HG03565 (cell line): ENCODE results near the gene SPACA7.

Experiments
- ATAC-seq: cut with Tn5 transposase; IDR thresholded peaks from one replicate; pipeline ENCODE4 v1.9.1; 2021; ENCODE audit warnings: mild to moderate bottlenecking, moderate library complexity; ENCODE audit not compliant: unreplicated experiment

Gene SPACA7

DNA sequence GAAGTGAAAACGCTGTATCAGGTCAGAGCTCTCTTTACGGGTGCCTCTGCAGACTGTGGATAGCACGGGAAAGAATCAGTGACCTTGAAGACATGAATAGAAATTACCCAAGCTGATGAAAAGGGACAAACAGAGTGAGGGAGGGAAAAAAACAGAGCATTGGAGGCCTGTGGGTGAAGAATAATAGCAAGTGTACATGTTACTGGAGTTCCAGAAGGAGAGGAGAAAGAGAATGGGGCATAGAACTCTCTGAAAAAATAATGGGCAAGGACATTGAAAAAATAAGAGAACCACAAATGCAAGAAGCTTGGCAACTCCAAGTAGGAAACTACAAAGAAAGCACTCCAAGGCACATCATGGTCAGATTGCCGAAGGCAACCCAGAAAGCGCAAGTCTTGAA lies 86.3 kb downstream of the SPACA7 start:
- no peak for ATAC-seq

DNA sequence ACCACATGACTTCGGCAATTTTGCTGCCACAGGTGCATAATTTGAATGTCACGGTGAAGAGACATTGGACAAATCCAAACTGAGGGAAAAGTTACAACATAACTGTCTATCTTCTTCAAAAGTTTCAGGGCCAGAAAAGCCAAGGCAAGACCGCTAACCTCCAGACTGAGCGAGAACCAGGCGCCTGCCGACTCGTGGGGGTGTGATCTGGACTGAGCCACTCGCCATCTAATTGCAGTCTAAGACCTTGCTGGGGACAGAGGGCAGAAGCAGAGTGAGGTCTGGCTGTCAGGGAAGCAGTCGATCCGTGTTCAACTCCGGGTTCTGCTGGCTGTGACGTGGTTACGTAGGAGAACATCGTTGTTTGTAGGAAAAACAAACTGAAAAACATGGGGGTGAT lies 88.6 kb downstream of the SPACA7 start:
- ATAC-seq = no peak

DNA sequence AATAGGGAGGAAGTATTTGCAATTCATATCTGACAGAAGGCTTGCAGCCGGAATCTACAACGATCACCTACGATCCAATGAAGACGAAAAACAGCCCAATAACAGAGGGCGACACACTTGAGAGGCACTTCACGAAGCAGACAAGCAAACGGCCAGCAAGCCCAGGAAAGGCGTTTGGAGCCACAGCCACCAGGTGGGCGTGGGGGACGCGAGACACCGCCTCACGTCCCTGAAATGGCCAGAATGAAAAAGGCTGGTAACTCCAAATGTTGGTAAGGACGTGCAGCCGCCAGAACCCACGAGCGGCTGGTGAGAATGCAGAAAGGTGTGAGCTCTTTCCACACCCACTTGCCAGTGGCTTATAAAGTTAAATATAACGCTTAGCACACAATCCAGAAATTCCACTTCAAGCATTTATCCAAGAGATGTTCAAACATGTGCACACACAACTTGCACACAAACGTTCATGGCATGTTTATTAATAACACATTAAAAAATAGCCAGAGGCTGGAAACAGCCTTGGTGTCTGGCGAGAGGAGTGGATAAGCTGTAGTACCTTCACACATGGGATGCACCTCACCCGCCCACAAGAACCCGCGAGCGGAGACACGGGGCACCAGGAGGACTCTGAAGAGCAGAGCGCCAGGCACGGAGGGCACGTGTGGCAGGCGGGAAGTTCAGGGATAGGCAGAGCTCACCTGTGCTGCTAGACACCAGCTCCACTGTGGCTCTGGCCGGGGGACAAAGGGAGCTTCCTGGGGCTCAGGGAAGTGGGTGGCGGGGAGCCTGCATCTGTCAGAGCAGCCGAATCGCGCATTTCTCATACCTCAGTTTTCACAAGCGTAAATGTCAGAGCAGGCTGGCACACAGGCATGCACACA lies 89.3 kb downstream of the SPACA7 start:
- ATAC-seq = no peak

DNA sequence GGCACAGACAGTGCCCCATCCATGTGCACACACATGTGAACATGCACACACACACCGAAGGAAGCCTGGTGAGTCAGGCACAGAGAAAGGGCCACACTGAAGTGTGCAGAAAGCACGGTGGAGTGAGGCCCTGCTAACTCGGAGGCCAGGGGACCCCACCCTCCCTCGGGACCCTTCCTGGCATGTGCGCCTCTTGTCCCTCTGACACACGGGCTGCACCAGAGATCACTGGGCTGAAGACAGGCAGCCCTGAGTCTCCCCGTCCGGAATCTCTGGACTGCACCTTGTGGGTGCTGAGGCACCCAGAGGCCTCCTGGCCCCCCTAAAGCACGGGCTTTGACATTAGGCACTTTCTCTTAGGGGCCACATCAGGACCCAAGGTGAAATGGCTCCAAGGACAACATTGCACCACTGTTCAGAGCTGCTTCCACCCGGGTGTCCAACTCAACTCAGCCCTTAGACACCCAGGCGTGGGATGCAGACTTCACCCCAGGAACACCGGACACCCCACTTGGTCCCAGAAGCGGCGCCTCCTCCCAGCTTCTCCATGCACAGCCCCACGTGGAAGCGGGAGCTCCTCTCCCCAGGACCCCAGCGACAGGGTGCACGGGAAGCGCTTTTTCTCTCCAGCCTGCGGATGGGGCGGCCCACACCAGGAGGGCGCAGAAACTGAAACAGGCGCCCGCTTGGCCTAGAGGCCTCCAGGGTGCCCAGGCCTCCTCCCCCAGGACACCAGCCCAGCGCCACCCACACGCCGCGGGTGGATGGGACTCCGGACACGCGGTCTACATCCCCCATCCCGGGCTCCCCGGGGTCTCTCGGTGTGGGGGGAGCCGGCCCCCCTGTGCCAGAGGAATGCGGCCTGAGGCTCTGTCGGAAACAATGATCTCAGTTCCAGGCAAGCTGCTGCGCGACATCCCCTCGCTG lies 90.2 kb downstream of the SPACA7 start:
- no peak for ATAC-seq

DNA sequence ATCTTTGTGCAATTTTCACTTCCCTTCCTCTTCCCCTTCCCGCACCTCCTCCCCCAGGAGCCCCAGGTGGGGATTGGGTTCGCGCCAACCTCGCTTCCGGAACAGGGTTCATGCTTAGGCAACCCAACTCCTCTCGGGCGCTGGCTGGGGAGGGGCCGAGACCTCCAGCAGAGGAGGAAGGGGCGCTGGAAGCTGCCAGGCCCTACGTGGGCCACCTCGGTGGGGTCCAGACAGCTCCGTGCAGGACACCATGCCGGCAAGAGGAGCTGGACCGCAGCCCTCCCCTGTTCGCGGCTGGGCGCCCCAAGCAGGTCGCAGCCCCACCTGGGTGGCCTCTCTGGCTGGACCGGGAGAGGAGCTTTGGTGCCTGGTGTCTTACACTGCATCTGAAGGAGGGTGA lies 91.1 kb downstream of the SPACA7 start:
- ATAC-seq = no peak

DNA sequence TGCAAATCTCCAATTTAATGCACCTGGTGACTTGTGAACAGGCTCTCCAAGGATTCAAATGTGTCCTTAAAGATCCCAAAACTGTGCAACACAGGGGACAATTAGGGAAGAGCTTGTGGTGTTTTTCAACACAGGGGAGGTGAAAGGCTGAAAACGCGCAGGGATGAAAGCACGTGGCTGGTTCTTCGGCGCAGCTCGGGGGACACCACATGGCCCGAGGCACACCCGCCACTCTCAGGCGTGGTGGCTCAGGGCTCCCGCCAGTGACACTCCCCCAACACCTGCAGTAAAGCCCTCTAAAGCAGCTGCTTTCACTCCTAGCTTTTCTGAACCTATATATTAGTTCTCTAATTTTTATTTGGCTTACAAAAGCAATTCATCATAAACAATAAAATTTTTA lies 91.9 kb downstream of the SPACA7 start:
- ATAC-seq = no peak

DNA sequence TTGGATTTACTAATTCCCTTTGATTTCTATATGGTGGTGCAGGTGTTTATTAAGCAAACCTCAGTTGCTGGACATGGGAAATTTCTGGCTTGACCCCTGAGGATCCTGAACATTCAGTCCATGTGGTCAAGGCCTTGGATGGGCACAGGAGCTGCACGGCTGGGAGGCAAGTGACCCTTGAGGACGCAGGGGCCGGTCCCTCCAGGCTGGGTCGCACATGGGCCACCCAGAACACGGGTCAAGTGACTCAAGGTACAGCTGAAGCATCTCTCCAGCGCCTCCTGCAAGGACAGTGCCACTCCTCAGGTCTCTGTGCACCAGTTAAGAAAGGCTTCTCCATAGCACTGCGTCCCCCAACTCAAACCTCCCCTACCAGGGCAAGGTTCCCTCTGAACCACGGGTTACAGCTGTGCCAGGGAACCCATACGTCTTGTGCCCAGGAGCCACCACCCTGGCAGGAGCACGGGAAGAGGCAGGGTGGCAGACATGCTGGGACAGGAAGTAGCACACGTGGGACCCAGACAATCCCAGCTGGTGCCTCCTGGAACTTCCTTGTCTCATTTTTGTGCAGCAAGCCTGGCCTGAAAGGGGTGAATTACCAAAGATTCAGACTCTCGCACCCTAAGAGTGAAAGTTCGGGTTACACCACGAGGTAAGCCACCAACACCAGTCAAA lies 93.1 kb downstream of the SPACA7 start:
- no peak for ATAC-seq

DNA sequence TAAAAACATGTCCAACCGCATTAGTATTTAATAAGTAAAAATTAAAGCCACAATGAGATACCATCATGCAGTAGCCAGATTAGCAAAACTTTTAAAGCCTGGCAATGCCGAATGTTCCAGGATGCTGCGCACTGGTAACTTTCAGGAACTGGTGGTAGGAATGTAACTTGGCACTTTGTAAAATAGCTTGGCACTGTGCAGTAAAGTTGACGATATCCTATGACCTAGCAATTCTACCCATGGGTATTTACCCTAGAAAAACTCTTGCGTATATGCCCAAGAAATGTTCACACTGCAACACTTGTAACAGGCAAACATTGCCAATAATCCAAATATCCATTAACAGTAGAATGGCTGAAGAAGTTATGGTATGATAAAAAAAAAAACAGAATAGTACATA lies 97.7 kb downstream of the SPACA7 start:
- ATAC-seq = no peak

DNA sequence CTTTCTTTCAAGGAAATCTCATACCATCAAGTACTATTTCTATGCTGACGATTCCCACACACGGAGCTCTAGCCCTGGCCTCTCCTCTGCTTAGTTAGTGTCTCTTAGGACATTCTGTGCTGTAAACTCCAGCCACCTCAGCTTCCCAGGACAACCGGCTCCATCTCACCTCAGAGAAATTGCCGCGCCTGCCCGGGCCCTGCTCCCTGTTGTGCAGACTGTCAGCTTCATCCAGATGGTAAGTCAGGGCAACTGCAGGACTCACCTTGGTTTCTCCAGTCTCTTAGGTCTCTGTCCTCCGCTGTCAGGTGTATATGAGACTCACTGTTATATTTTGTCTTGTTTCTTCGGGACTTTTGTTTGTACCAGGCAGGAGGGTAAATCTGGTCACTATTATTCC lies 98.7 kb downstream of the SPACA7 start:
- no peak for ATAC-seq

DNA sequence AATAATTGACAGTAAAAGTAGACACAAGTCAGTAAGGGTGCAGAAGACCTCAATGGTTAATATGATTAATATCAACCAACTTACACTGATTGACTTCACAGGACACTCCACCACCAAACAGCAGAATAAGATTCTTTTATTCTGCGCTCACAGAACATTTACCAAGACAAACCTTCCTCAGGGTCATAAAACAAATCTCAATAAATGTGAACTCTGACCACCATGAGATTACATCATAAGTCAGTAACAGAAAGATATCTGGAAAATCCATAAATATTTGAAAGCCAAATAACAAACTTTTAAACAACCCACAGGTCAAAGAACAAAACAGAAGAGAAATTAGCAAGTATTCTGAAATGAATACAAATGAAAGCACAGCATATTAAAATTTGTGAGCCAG lies 99.7 kb downstream of the SPACA7 start:
- no peak for ATAC-seq

DNA sequence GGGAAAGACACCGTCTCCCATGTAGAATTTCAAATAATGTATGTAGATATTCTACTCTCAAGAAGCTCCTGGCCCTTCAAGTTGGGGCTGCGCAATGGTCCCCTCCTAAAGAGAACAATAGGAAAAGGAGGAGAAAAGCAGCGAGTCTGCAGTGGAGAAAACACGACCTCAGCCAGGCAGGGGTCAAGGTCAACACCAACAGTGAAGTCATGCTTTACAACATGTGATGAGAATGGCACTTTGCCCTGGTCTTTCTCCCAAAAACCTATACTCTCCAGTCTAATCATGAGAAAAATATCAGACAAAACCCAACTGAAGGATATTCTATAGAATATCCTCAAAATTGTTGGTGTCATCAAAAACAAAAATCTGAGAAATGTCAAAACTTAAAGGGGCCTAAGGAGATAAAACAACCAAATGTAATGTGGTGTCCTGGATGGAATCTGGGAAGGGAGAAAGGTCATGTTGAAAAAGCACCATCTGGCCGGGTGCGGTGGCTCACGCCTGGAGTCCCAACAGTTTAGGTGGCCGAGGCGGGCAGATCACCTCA lies 101.0 kb downstream of the SPACA7 start:
- ATAC-seq = no peak

DNA sequence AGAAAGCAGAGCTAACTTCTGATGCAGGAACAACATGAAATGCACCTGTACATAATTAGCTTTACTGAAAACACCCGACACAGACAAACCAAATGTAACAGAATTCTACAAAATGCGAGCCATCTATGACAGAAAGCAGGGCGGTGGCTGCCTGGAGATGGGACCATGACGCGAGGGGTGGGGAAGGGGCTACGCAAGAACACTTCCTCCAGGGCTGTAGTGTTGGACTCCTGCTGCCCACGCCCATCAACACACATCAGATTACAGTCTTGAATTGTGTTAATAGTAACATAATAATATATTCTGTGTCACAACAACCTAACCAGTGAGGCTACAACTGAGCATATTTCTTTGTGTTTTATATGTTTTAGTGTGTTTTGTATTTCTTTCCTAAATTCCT lies 103.2 kb downstream of the SPACA7 start:
- no peak for ATAC-seq

DNA sequence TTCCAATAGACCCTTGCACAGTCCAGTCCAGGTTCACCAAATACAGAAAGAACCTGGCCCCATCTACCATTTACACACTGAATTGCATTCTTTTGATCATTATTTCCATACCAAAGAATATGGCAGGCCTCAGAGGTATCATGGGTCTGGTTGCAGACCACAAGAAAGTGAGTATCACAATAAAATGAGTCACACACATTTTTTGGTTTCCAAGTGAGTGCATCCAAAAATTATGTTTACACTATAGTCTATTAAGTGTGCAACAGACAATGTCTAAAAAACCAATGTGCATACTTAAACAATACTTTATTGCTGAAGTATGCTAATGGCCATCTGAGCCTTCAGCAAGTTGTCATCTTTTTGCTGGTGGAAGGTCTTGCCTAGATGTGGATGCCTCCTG lies 105.3 kb downstream of the SPACA7 start:
- no peak for ATAC-seq

DNA sequence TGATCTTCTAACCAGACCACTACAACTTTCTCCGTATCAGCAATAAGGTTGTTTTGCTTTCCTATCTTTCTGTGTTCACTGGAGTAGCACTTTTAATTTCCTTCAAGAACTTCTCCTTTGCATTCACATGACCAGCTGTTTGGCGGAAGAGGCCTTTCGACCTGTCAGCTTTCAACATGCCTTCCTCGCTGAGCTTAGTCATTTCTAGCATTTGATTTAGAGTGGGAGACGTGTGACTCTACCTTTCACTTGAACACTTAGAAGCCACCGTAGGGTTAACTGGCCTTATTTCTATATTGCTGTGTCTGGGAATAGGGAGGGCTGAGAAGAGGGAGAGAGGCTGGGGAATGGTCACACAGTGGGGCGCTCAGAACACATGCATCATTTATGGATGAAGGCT lies 107.1 kb downstream of the SPACA7 start:
- ATAC-seq = no peak
